ENCODE data around the gene CTNNB1.

CTNNB1 gene

DNA sequence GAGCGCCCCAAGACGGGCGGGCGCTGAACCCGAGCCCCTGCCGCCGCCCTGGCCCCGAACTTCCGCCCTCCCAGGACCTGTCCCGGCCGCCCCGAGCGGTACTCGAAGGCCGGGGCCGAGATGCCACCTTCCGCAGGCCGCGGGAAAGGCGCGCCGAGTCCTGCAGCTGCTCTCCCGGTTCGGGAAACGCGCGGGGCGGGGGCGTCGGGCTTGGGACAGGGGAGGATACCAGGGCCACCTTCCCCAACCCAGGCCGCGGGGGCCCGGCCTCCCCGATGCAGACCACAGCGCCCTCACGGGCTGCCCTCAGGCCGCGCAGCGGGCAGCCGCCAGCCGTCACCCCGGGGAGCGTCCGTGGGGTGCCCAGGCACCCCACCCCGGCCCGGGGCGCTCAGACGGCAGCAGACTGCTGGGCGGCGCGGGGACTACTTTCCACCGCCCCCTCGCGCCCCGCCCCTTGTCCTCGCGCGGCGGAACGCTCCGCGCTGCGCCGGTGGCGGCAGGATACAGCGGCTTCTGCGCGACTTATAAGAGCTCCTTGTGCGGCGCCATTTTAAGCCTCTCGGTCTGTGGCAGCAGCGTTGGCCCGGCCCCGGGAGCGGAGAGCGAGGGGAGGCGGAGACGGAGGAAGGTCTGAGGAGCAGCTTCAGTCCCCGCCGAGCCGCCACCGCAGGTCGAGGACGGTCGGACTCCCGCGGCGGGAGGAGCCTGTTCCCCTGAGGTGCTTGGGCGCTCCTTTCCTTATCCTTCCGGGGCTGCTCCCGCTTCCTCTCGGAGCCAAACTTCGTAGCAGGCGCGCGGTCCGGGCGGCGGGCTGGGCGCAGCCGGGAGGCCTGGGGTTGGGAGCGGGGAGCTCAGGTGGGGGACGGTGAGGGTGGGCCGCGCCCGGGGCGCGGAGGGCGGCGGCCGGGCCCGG, at the start of gene CTNNB1:
TSS of gene CTNNB1 (plus strand) at position 556 of the 916 bp plus-strand sequence. CDS start 24,564 bp downstream, outside the sequence.
- DNase-seq (ENCODE audit: low read depth in 3 of 3): peak; percentile 83 to 84 (median 83)

DNA sequence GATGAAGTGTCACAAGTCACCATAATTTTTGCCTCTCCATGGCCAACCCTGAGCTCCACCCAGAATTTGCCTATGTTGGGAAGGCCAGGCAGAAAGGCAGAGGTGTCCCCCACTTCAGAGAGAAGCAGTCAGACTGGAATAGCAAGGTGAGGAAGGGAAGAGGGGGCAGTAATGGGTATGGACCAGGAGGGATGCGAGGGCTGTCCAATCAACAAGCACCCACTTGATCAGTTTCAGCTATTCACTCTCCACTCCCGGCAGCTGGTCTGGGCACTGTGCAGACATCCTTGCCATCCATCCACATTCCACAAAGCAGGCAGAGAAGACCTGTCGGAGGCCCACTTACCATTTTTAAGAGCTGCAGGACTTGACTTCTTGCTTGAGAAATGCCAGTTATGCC, 43.5 kb upstream of the CTNNB1 start:
- no peak for DNase-seq (ENCODE audit: low read depth in 3 of 3)

DNA sequence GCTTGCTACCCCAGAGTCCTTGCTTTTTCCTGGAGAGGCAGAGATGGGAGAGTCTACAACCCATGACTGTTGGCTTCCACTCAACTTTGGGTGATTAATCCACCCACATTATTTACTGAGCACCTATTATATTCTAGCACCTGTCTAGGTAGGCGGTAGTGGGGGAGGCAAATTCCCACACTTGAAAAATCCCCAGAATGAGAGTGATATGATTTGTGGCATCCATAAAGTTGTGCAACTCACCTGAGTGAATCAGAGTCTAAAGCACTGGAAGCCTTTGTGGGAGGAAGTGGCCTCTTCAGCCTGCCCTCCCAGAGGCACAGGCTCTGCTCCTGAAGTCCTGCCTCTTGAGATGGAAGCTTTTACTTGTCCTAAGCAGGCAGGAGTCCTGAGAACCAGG, 40.4 kb upstream of the CTNNB1 start:
- no peak for DNase-seq (ENCODE audit: low read depth in 3 of 3)

DNA sequence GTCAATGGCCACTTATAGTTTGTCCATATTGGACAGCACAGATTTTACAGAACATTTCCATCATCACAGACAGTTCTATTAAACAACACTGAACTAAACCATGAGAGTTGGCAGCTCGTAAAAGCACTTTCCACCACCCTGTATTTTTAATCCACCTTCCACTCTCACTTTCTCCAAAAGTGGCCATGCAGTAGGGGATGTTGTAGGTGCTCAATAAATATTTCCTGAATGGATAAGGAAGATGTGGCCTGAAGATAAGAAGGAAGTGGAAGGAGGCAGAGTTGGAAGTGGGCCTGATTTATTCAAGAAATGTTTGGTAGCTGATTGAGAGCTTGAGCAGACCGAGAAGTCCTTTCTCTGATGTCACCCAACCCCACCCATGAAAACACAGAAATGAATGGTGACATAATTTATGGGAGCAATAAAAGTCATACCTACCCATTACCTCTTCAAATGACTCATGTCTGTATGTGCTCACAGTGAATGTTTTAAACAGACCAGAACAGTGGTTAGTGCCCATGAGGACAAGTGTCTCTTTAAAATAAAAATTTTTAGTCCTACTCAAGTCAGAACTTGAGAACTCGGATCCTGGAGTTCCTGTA, 39.6 kb upstream of the CTNNB1 start:
- DNase-seq (ENCODE audit: low read depth in 3 of 3): no peak

DNA sequence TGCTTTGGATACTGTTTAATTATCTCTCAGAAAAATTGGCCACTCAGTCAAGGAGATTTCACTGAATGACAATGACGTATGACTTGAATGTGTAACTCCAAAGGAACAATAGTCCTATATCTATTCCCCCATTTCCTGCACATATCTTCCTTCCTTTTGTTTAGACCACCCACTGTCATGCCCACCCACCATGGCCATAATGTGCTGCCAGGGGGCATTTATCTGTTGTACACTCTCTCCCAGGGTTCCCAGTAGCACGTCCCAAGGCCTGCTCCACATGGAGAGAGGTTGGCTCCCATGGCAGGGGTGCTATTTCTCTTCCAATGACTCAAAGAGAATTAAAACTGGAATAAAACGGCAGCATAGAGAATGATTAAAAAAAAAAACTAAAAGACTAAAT, 36.8 kb upstream of the CTNNB1 start:
- DNase-seq (ENCODE audit: low read depth in 3 of 3): no peak

DNA sequence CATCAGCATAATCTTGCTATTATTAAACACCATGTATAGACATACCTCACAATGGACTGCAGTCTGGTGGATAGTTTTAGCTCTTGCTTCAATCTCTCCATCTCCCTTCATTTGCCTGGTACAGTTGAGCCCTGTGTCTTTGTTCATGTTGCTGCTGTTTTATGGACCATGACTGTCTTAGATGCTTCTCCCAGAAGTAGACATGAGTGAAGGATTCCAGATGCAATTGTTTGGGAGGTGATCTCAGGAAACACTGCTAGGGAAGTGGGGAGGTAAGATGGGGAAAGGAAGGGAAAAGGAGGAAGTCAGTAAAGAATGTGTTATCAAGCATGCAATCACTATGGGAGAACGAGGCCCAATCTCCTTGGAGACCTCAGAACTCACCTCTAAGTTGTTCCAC, 36.3 kb upstream of the CTNNB1 start:
- DNase-seq (ENCODE audit: low read depth in 3 of 3): no peak

DNA sequence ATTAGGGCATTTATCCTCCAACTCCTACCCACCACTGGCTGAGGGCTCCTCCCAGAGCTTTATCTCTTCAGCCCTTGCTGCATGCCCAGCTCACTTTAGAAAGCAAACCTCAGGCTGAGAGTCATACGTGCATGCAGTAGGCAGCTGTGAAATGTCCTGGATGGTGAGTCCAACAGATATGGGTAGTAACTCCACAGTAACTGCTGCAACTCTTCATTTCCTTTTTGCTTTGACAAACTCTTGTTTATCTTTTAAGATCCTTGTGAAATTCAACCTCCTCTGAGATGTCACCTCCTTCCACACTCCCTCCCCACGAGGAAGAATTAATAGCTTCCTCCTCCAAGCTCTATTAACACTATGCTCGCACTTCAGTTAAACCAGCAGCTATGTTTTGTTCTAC, 35.9 kb upstream of the CTNNB1 start:
- no peak for DNase-seq (ENCODE audit: low read depth in 3 of 3)

DNA sequence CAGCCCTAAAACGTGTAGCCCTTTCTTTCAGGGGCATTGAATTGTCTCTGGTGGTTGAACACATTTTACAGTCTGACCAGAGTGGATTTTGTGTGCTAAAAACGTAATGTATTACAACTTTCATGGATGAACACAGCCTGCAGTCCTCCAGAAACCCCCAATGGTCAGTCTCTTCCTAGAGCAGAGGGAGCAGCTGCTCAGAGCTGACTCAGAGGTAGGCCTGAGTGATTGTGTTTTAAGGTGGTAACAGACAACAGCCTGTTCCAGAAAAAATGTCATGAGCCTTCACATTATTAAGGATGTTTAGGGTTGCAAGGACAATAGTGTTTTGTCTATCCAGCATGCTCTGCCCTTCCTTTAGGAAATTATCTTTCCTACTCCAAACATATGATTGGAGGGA, 34.5 kb upstream of the CTNNB1 start:
- no peak for DNase-seq (ENCODE audit: low read depth in 3 of 3)

DNA sequence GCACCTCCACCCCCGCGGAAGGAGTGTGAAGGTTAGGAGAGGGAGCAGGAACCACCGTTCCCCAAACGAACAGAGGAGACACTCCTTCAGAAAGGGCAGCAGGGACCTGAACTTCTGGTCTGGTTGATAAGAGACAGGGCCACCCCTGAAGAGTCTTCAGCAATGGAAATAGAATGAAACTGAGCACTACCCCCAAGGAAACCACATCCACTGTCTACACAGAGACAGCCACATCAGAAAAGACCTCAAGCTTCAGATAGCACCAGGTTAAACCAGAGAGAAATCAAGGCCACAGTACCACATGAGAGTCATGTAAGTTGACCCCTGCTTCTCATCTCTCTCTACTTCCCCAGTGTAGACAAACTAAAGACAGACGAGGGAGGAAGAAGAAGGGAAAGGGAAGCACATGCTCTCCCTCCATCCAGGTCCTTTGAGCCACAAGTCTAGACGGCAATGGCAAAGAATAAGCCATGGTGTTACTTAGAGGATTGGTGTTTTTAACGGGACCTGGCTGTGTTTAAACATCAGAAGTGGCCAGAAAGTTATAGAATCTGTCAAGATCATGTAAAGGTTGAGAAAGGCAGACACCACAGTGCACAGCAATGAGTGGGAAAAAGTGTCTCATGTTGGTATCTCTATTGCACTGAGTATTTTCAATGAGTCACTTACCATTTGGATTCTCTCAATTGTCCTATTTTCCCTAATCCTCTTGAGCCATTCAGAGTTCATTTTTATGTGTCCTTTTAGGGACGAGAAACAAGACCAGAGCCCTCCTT, 31.4 kb upstream of the CTNNB1 start:
- DNase-seq (ENCODE audit: low read depth in 3 of 3): no peak

DNA sequence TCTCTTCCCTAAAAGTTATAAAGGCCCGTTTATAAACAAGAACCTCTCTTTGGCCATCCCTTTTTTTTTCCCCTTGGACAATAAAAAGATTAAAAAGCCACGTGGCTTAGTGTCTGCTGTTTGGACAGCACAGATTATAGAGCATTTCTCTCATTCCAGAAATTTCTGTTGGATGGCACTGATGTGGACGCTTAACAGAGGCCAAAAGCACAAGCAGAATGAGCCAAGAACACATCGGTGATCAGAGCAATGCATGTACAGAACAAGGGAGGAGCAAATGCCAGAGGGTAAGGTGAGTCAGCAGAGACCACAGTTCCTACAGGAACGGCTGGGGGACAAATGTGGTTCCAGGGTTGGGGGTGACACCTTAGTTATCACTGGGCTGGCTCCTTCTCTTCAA, 30.3 kb upstream of the CTNNB1 start:
- DNase-seq (ENCODE audit: low read depth in 3 of 3): no peak

DNA sequence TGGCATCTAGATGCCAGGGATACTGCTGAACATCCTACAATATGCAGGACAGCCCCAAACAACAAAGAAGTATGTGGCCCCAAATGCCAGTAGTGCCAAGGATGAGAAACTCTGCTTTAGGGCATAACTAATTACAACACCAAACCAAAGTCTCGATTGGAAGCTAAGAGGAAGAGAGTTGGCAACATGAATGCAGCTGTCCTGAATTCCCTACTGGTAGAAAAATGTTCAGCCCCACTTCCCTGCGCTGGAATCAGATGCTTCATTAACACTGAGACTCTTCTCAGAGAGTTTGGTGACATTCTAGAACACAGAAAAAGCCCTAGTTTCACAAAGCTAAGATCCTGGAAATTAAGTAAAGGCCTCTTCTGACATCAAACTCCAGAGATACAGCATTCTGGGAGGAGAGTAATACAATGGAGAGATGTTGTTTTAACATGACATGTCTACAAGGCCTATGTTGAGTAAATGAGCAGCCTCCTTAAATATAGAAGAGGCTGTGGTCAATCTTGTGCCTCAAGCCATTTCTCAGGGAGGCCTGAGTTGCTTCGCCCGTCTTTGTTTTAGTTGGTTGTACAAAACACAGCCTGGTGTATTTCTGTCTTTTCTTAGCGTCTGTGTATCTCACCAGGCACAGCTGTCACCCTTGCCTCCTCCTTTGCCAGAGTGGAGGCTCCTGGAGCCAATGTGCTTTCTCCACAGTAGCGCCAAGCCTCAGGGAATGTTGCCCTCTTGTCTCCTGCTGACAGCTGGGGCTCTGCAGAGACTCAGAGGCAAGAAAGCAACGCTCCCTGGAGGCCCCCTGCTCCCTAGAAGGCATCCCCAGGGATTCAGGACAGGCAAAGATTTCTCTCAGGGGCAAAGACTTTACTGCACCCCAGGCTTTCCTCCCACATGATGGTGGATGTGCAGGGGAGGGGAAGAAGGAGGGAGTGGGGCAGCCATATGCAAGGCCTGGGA, 25.1 kb upstream of the CTNNB1 start:
- no peak for DNase-seq (ENCODE audit: low read depth in 3 of 3)

DNA sequence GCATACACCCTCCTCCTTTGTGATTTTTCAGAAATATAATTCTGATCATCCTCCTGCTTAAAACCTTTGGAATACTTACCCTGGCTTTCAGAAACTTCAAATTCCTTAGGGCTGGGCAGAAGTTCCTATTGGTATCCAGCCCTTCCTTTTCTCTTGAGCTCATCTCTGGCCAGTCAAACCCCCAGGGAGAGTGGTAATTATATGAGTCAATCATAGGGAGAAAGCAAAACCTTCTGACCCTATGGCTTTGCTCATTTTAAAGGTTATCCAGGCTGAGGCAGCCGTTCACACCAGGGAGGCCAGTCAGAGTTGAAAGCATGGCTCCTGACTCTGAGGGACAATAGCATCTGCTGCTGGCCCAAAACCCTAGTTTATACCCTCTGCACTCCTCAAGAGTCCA, 23.9 kb upstream of the CTNNB1 start:
- DNase-seq (ENCODE audit: low read depth in 3 of 3): no peak

DNA sequence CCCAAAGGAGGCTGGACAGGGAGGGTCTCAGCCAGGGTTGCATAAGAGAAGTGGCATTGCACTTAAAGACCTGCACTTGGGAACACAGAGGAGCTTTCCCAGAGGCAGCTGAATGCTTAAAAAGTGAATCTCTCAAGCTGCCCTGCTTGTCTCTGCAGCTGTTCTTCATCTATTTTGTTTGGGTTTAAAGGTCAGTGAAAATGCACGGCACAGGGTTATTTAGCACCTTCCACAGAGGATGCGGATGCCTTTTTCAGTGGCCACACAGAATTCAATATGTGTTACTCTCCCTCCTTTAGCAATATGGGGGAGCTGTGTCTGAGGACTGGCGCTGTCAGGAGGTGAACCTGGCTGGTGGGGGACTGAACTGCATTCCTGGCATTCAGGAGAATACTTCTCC, 22.7 kb upstream of the CTNNB1 start:
- DNase-seq (ENCODE audit: low read depth in 3 of 3): no peak

DNA sequence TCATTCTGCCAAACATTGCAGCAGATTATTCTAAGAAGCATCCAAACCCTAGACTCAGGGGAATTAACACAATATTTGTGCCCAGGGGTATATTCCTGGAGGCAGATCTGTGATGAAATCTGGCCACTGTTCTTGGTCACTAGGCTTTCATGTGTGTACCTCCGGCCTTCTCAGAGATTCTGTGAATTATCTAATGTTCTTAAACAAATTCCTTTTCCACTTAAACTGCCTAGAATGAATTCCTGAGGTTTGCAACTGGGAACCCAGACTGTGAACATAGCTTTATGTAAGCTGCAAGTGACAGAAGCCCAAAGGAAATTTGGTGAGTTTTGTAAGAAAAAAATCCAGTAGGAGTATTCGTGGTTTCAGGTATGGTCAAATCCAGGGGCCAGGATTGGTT, 20.7 kb upstream of the CTNNB1 start:
- DNase-seq (ENCODE audit: low read depth in 3 of 3): no peak

DNA sequence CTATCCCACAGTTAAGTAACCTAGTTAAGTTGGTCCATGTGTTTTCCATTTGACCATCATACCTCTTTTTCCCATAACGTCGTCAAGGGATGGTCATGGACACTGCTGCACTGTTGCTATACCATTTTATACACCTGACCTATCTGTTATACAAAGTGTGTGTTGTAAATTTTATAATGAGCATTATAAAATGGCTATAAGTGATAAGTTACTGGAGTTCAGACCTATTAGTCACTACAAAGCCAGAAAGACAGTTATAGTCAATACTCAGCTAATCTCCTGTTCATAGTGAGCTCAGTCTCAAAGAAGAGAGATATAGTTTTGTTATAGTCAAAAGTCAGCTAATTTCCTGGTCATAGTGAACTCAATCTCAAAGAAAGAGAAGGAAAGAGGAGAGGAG, 18.9 kb upstream of the CTNNB1 start:
- no peak for DNase-seq (ENCODE audit: low read depth in 3 of 3)

DNA sequence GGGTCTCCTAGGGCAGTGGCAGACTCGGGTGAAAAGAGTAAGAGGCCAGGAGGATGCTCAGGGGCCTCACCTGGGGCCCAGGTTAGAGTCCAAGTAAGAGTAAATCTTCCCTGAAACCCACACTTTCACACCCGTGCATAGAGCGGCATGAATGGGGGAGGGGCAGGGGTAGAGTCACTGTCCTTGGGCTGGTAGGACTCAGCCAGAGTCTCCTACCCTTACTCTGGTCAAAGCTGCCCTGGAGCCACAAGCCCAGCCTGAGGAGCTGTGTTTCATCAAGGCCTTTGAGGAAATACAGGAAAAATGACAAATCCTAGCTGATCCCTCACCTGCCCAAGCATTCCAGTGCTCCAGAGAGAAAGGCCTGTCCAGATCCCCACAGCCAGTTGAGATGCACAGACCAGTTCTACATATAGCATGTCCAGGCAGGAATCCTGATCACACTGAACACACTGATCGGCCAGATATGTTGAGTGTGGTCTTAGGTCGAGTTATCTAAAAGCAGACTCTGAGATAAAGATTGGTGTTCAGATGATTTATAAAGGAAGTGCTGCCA, 16.7 kb upstream of the CTNNB1 start:
- no peak for DNase-seq (ENCODE audit: low read depth in 3 of 3)

DNA sequence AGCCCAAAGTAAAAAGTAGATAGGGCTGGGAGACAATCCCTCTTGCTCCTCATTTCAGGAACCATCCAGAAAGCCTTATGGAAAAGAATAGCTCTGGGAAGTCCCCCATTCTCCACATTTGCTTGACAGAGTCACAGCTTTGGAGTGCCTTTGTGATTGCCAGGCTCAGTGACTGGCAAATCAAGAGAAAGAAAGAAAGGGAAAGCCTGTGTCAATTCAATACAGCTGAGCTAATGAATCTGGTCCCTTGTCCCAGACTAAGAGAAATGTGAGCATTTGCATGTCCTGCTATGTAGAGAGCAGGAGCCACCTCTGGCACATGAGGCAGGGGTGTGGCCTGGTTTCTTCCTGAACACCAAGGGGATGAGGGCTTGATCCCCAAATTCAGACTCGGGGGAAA, 14.9 kb upstream of the CTNNB1 start:
- DNase-seq (ENCODE audit: low read depth in 3 of 3): no peak

DNA sequence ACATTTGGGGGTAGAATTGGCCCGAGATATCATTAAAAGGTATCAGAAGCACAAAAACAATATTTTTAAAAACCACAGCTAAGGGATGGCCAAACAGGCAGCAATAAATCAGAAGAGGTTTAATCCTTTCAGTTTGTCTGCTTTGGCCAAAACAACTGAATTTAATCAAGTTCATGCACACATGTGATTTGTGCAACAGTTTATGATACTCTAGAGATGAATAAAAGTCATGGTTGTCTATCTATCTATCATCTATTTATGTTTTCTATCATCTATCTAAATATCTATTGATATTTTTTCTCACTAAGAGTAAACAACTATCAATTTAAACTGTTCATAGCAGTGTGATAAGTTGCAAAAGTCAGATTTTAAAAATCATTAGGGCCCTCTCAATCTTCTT, 13.0 kb upstream of the CTNNB1 start:
- DNase-seq (ENCODE audit: low read depth in 3 of 3): no peak

DNA sequence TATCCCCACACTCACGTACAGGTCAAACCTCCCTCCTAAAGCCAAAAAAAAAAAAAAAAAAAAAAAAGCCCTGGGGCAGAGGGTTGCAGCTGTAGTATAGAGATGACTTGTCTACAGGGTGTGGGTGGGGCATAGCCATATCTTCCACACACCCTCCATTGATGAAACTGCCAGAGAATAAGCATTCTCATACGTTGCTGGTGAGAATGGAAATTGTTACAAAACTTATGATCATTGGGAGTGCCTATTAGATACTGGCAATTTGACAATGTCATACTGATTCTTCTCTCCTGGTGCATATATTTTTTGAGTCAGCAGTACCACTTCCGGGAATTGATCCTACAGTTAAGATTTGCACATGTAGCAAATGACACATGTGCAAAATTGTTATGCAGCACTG, 11.0 kb upstream of the CTNNB1 start:
- peak in 2 of 3 donors; percentile 27 to 34 for DNase-seq (ENCODE audit: low read depth in 3 of 3)

DNA sequence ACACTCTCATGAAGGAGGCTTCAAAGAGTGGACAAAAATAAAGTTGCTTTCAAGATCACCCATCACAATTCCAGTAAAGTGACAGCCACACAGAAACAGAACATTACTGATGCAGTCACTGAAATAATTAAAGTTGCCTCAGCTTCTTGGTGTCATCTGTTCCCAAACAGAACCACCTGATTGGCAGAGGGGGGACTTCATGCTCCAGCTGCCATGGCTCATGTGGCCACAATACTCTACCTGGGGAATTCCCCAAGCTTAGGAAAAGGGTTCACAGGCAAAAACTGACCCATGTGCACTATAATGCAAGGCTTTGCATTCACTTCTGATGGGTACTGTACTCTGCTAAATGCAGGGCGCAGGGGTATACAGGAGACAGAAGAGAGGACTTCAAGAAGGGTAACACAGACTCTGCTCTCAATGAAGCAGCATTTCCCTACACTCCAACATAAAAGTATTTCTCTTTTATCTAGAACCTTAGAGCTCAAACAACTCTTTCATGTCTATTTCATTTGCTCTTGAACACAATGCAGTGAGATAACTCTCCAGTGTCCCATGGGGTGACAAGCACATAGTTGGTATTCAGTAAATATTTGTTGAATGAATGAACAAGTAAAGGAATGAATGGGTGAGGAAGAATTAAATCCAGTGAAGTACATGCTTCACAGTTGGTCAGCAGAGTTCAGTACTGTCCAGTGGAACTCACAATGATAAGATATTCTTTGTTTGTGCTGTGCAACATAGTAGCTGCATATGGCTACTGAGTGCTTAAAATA, 8.6 kb upstream of the CTNNB1 start:
- no peak for DNase-seq (ENCODE audit: low read depth in 3 of 3)
